CD4-positive, alpha-beta T cell treated with Interleukin-12 subunit alpha and Interleukin-12 subunit beta, for 1 hour (primary cell): ENCODE results near the gene DNA2.

Experiments used
- DNase-seq: peaks from one replicate; pipeline ENCODE4 v3.0.0-alpha.2; 2020

Gene DNA2

GRCh38 chr10:68440898-68441297 is 30.9 kb downstream of the DNA2 start:
- no peak for DNase-seq

- no peak for DNase-seq
Measured at GRCh38 chr10:68435803-68436202, 36.0 kb downstream of the DNA2 start.

GRCh38 chr10:68434657-68435056 is 37.1 kb downstream of the DNA2 start:
- DNase-seq = no peak

GRCh38 chr10:68428396-68429104 is 43.2 kb downstream of the DNA2 start:
- DNase-seq = no peak

- no peak for DNase-seq
Measured at GRCh38 chr10:68424454-68425014, 47.2 kb downstream of the DNA2 start.

GRCh38 chr10:68423522-68423921 is 48.3 kb downstream of the DNA2 start:
- peak; percentile 20 for DNase-seq

- DNase-seq = no peak
Measured at GRCh38 chr10:68419376-68419775, 52.4 kb downstream of the DNA2 start.

- no peak for DNase-seq
Measured at GRCh38 chr10:68408898-68409518, 62.8 kb downstream of the DNA2 start.

- DNase-seq = peak; percentile 81
Measured at GRCh38 chr10:68406815-68407548, 64.8 kb downstream of the DNA2 start, which contains the start of gene RUFY2. TSS of gene RUFY2 (minus strand) at chr10:68407277. CDS start at chr10:68407189, 88 bp downstream.

GRCh38 chr10:68406111-68406814 is 65.5 kb downstream of the DNA2 start:
- DNase-seq = peak; percentile 24

GRCh38 chr10:68403701-68404100 is 68.1 kb downstream of the DNA2 start:
- no peak for DNase-seq

- DNase-seq = no peak
Measured at GRCh38 chr10:68402276-68402675, 69.5 kb downstream of the DNA2 start.

GRCh38 chr10:68397005-68397404 is 74.8 kb downstream of the DNA2 start:
- DNase-seq = no peak

GRCh38 chr10:68385740-68386139 is 86.0 kb downstream of the DNA2 start:
- DNase-seq = no peak

GRCh38 chr10:68371604-68372003 is 100.2 kb downstream of the DNA2 start:
- no peak for DNase-seq

GRCh38 chr10:68367121-68367520 is 104.7 kb downstream of the DNA2 start:
- no peak for DNase-seq

GRCh38 chr10:68366600-68366999 is 105.2 kb downstream of the DNA2 start:
- DNase-seq = no peak

- no peak for DNase-seq
Measured at GRCh38 chr10:68365611-68366010, 106.2 kb downstream of the DNA2 start.

GRCh38 chr10:68364101-68364886 is 107.5 kb downstream of the DNA2 start:
- no peak for DNase-seq
